COLO668 (cell line): ENCODE results near the gene STIL.
A peak's percentile ranks its signal among the peaks of the same experiment; 100 is the strongest.
"Not testable (repeated sequence)": the region's sequence is repeated elsewhere in the genome, so short reads cannot be mapped to it uniquely, and the experiment has no call there.

Experiments
- DNase-seq: peaks from one replicate; lab custom pipeline; 2025; ENCODE audit not compliant: unreplicated experiment; lab: John Stamatoyannopoulos, UW

STIL gene

GRCh38 chr1:47323599-47324031 is 9.7 kb upstream of the STIL start:
- DNase-seq: no peak

DNA sequence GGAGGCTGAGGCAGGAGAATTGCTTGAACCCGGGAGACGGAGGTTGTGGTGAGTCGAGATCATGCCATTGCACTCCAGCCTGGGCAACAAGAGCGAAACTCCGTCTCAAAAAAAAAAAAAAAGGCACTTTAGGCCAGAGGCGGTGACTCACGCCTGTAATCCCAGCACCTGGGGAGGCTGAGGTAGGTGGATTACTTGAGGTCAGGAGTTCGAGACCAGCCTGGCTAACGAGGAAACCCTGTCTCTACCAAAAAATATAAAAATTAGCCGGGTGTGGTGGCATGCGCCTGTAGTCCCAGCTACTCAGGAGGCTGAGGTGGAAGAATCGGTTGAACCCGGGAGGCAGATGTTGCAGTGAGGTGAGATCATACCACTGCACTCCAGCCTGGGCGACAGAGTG is 6.0 kb upstream of the STIL start:
- DNase-seq: not testable (repeated sequence)

GRCh38 chr1:47317841-47318240 is 3.9 kb upstream of the STIL start:
- DNase-seq: no peak

DNA sequence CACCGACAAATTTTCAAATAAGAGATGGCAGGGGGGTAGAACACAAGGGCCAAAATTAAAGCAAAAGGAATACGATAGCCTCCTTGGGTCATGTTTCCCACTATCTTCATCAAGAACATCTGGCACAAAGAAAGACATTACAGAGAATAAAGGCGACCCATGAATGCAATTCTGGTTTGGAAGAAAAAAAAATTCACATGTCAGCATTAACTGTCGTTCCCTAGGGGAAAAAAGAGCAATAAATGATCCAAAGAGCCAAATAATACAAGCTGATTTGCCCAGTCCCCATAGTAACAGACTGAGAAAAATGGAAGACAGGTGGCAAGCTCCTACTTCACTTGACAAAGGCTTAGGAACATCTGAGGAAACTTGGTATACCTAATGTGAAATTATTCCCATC is 4.5 kb downstream of the STIL start:
- no peak for DNase-seq

DNA sequence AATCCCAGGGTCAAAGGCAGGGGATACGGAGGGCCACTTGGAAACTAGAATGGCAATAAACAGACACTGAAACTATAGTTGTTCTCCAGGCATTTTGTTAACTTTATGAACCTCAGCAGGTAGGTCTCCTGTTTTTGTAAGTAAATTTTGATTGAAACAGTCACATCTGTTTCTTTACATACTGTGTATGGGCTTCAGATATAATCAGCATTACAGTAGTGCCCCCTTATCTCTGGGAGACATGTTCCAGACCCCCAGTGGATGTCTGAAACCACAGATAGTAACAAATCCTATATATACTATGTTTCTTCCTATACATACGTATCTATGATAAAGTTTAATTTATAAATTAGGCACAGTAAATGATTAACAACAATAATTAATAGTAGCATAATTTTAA is 11.5 kb downstream of the STIL start:
- no peak for DNase-seq

DNA sequence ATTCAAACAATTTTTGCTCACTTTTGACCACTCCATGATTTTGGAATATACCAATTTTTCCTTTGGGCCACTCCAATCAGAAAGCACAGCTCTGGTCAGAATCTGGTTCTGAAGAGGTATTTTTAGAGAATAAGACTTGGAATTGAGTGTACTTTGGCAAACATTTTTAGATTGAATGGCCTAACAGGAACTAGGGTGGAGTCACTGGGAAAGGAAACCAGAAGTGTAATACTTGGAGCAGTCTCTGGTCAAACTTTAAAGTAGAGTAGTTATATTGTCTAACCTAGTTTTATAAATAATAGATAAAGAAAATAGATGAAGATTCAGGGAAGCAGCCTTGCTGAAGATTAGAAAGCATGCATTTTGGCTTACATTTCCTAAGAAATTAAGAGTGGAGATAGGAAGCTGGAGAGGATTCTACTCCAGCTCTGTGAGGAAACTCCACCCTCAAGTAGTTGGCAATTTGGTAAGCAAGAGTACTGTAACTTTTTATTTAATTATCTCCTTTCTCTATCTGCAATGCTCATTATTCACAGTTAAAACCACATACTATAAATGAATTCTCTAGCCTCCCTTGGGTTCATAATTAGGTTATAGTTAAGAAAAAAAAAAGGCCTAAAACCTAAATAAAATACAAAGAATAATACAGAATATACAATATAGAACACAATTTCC is 15.8 kb downstream of the STIL start:
- DNase-seq: no peak

GRCh38 chr1:47295579-47295978 is 18.4 kb downstream of the STIL start:
- DNase-seq: no peak

GRCh38 chr1:47294863-47295262 is 19.1 kb downstream of the STIL start:
- DNase-seq: not testable (repeated sequence)

- not testable (repeated sequence) for DNase-seq
These were observed 25.8 kb downstream of the STIL start for GRCh38 chr1:47288116-47288515.

DNA sequence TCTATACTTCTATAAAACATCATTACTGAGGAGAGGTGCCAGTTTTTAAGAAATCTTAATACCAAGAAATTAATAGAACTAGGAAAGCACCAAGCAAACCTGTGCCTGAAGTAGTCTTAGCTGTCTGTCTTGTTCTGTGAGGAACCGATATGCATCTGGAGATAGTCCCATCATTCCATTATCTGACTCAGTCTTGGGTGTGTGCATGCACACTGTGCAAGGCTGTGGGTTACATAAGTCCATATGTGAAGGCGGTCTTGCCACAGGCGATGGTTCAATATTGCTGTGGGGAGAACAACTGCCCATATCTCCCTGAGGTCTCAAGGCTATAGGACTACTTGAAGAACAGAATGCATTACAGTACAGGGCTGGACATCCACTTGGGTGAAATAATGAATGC is 33.8 kb downstream of the STIL start:
- no peak for DNase-seq

GRCh38 chr1:47276850-47277249 is 37.1 kb downstream of the STIL start:
- no peak for DNase-seq

DNA sequence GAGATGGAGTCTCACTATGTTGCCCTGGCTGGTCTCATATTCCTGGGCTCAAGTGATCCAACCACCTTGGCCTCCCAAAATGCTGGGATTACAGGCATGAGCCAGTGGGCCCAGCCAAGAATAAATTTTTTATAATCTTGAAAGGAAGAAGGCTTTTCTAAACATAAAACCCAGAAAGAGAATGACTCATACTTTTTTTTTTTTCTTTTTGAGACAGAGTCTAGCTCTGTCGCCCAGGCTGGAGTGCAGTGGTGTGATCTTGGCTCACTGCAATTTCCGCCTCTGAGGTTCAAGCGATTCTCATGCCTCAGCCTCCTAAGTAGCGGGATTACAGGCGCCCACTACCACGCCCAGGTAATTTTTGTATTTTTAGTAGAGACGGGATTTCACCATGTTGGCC is 38.1 kb downstream of the STIL start:
- DNase-seq: not testable (repeated sequence)

GRCh38 chr1:47265529-47265928 is 48.4 kb downstream of the STIL start:
- not testable (repeated sequence) for DNase-seq

DNA sequence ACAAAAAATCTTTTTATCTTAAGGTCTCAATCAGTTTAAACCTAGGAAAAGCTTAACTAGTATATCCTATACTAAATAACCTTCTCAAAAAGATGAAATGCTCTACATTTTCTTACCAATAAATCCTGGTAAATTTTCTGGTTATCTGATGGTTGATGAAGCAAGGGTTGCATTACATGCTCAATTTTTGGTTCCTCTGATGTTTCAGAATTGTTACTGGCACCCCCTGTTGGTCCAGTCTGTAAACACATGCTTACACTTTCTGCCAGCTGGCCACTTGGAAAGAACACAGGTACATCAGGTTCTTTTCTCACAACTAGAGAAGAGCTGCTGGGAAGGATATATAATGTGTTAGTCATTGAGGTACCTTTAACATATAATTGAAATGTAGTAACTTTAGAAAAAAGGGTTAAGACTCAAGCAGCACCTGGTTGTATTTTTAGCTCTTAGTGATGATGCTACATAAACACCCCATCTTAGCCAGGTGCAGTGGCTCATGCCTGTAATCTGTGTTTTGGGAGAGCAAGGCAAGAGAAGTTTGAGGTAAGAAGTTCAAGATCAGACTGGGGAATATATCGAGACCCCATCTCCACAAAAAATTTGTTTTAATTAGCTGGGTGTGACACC is 51.0 kb downstream of the STIL start:
- DNase-seq: peak; percentile 52

GRCh38 chr1:47257224-47257623 is 56.7 kb downstream of the STIL start:
- DNase-seq: no peak

DNA sequence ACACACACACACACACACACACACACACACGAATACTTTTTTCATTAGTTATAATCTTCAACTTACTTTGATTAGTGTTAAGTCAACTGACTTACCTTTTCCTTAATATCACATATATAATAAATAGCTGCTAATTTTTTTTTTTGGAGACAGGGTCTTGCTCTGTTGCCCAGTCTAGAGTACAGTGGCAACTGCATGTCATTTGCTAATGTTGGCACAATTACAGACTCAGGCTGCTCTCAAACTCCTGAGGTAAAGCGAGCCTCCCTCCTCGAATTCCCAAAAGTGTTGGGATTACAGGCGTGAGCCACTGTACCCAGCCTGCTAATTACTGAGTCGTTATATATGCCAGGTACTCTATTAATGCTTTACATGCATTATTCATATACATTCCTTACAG is 61.2 kb downstream of the STIL start:
- DNase-seq: no peak

DNA sequence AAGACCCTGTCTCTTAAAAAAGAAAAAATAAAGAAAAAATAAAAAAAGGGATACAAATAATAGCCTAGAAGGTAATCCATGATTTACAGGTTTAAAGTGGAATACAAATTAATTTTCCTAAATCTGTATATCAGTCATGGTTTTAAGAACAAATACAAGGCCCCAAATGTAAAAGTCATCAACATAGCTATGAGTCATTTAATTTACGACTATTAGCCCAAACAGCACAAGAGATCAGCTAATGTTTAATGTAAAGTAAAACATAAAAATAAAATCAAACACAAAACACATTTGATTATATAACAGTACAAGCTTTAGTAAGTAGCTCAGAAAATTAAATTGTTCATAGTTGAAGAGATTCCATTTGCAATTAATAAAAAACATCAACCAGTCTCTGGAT is 61.6 kb downstream of the STIL start:
- DNase-seq: no peak

DNA sequence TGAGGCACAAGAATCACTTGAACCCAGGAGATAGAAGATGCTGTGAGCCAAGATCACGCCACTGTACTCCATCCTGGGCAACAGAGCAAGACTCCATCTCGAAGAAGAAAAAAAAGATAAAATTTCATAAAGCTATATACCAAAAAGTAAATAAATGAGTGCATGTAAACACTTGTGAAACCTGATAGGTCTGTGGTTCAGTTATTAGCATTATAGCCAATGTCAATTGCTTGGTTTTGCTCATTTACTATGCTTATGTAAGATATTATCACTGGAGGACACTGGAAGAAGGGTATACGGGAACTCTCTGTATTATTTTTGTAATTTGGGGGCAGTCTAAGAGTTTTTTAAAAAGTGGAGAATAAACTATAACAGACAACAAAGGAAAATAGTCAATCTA is 64.2 kb downstream of the STIL start:
- no peak for DNase-seq

- no peak for DNase-seq
These were observed 69.5 kb downstream of the STIL start for GRCh38 chr1:47244339-47244862.

DNA sequence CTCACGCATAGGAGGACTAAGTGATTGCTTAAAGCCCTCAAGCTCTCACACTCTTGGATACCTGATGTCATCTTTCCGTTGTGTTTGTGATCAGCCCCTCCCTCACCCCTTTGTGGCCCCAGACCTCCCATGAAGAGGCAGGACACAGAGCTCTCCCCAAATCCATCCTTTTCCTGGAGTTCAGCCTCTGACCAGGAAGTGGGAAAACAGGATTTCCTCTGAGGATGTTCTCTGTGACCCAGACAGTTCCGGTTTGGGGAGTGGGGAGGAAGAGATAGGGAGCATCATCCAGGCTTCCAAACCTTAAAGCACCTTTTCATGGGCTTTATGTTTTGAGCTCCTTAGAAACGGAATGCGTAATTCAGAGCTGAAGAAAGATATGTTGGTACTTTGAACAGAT is 70.0 kb downstream of the STIL start:
- DNase-seq: no peak

GRCh38 chr1:47241114-47242113 is 72.5 kb downstream of the STIL start:
- no peak for DNase-seq
